Vagina (tissue), 2 donors: ENCODE results near the gene RTP3. TPM values are rescaled to one million over a fixed set of nuclear protein-coding genes. Genes with fewer than 3 reads are reported as not detected.
"Not testable (repeated sequence)": the region's sequence is repeated elsewhere in the genome, so short reads cannot be mapped to it uniquely, and the experiment has no call there.

ENCODE experiments used
- DNase-seq, 2 donors: peaks; one replicate each; pipeline ENCODE4 v3.0.0-alpha.2; 2017; ENCODE audit errors: extremely low spot score in 2 of 2
- H3K27ac ChIP-seq: fragments of 200-600 bp; sonication (generic); one replicate; pipeline ENCODE4 v1.5.1; 2019
- H3K27me3 ChIP-seq: fragments of 200-600 bp; sonication (generic); one replicate; pipeline ENCODE4 v1.5.1; 2019
- H3K36me3 ChIP-seq, 2 donors: fragments of 200-600 bp; sonication (generic); one replicate each; pipeline ENCODE4 v1.5.1; 2017 to 2019
- H3K4me1 ChIP-seq: fragments of 200-600 bp; sonication (generic); one replicate; pipeline ENCODE4 v1.5.1; 2019
- H3K4me3 ChIP-seq, 2 donors: fragments of 200-600 bp; sonication (generic); 1 replicate in 1 of 2; 2 replicates in 1 of 2; pipeline ENCODE4 v1.5.1; 2016 to 2019
- H3K9me3 ChIP-seq: fragments of 200-600 bp; sonication (generic); one replicate; pipeline ENCODE4 v1.5.1; 2019
- CTCF ChIP-seq, 3 experiments: fragments of 450-650 bp in 2 of 3; fragments of 200-600 bp in 1 of 3; sonication (generic) in 1 of 3; IDR thresholded peaks; one replicate each; pipeline ENCODE4 v1.5.1; 2017 to 2019; ENCODE audit warnings: antibody characterized with exemption in 3 of 3, mild to moderate bottlenecking in 2 of 3, moderate library complexity in 2 of 3
- POLR2A ChIP-seq, 2 donors: fragments of 450-650 bp; IDR thresholded peaks; one replicate each; pipeline ENCODE4 v1.6.1; 2017; ENCODE audit warnings: antibody characterized with exemption in 2 of 2, mild to moderate bottlenecking in 2 of 2, moderate library complexity in 2 of 2
- POLR2AphosphoS5 ChIP-seq, 2 donors: sonication (generic); formaldehyde crosslinking; IDR thresholded peaks; one replicate each; pipeline ENCODE4 v1.9.0; 2017; ENCODE audit warnings: antibody characterized with exemption in 2 of 2, mild to moderate bottlenecking in 2 of 2, low read depth in 1 of 2; ENCODE audit not compliant: insufficient read depth in 1 of 2
- intact Hi-C: fragments of 100-400 bp; cut with DNase I; formaldehyde crosslinking; loops from one replicate; pipeline ENCODE4 v1.15.1; 2023
- total RNA-seq: library from RNA; depleted of rRNA; stranded (reverse); fragments of >200 nt; gene quantifications from one replicate; pipeline ENCODE4 v1.2.3, GENCODE V29; 2016

The RTP3 gene
- total RNA-seq, 1 donor from 2014 or later: not detected

- peaks cover 4% of the 10 kb centered on the region for H3K4me1 ChIP-seq
- no peak overlapping the region for H3K4me3 ChIP-seq
- no peaks in the 10 kb centered on the region for H3K36me3 ChIP-seq
- DNase-seq: no peak
- no peaks in the 10 kb centered on the region for H3K9me3 ChIP-seq
- no peak overlapping the region for H3K27ac ChIP-seq
- no peak for TF ChIP-seq CTCF (IDR thresholded peaks at IDR 0.05)
- TF ChIP-seq POLR2AphosphoS5 (IDR thresholded peaks at IDR 0.05; ENCODE audit: insufficient read depth in 1 of 2, low read depth in 1 of 2): no peak
- no peak for TF ChIP-seq POLR2A (IDR thresholded peaks at IDR 0.05)
- H3K27me3 ChIP-seq: no peaks in the 10 kb centered on the region
- intact Hi-C loops: no loop called here
These were observed 7.9 kb upstream of the RTP3 start for GRCh38 chr3:46489875-46490274.

GRCh38 chr3:46490338-46491084 lies 7.3 kb upstream of the RTP3 start:
- TF ChIP-seq POLR2A (IDR thresholded peaks at IDR 0.05) (no peak), CTCF (IDR thresholded peaks at IDR 0.05) (no peak), POLR2AphosphoS5 (IDR thresholded peaks at IDR 0.05; ENCODE audit: insufficient read depth in 1 of 2, low read depth in 1 of 2) (no peak)
- intact Hi-C loops: no loop called here
- H3K4me3 ChIP-seq: no peak overlapping the region
- H3K27ac ChIP-seq: no peak overlapping the region
- H3K36me3 ChIP-seq: no peaks in the 10 kb centered on the region
- no peaks in the 10 kb centered on the region for H3K27me3 ChIP-seq
- peaks cover 4% of the 10 kb centered on the region for H3K4me1 ChIP-seq
- no peaks in the 10 kb centered on the region for H3K9me3 ChIP-seq
- DNase-seq: no peak

GRCh38 chr3:46491089-46492070 lies 6.4 kb upstream of the RTP3 start:
- peak in 1 of 2 donors; percentile 42 for DNase-seq
- Histone ChIP-seq H3K4me1 (peaks cover 4% of the 10 kb centered on the region), H3K36me3 (no peaks in the 10 kb centered on the region), H3K9me3 (no peaks in the 10 kb centered on the region), H3K27me3 (no peaks in the 10 kb centered on the region), H3K4me3 (no peak overlapping the region), H3K27ac (no peak overlapping the region)
- intact Hi-C loops: no loop called here
- no peak for TF ChIP-seq CTCF (IDR thresholded peaks at IDR 0.05)

GRCh38 chr3:46492890-46493547 lies 4.8 kb upstream of the RTP3 start:
- DNase-seq: no peak
- TF ChIP-seq POLR2A (IDR thresholded peaks at IDR 0.05) (no peak), CTCF (IDR thresholded peaks at IDR 0.05) (no peak), POLR2AphosphoS5 (IDR thresholded peaks at IDR 0.05; ENCODE audit: insufficient read depth in 1 of 2, low read depth in 1 of 2) (no peak)
- Histone ChIP-seq H3K36me3 (no peaks in the 10 kb centered on the region), H3K4me1 (peaks cover 4% of the 10 kb centered on the region), H3K9me3 (no peaks in the 10 kb centered on the region), H3K27me3 (no peaks in the 10 kb centered on the region), H3K27ac (no peak overlapping the region), H3K4me3 (no peak overlapping the region)
- intact Hi-C loops: no loop called here

- H3K4me1 ChIP-seq, H3K9me3 ChIP-seq, H3K4me3 ChIP-seq, H3K27me3 ChIP-seq, DNase-seq, H3K27ac ChIP-seq, H3K36me3 ChIP-seq, intact Hi-C loops: not testable (repeated sequence)
These were observed 3.3 kb upstream of the RTP3 start for GRCh38 chr3:46494491-46494890.
